ENCODE measurements around the gene PAQR6. TPM values are rescaled to one million over a fixed set of nuclear protein-coding genes. Genes with fewer than 3 reads are reported as not detected.

The PAQR6 gene, protein sequence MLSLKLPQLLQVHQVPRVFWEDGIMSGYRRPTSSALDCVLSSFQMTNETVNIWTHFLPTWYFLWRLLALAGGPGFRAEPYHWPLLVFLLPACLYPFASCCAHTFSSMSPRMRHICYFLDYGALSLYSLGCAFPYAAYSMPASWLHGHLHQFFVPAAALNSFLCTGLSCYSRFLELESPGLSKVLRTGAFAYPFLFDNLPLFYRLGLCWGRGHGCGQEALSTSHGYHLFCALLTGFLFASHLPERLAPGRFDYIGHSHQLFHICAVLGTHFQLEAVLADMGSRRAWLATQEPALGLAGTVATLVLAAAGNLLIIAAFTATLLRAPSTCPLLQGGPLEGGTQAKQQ
- total RNA-seq (2021; fragmentation: NEBNext Ultra II Directional; extraction: Animal tissue kit (Norgen Biotek cat#: 25700)) (7.1 and 7.2 TPM in 2 replicates), polyA plus RNA-seq (2011; rRNA removed) (11.3 and 20.2 TPM in 2 replicates), polyA minus RNA-seq (2011; rRNA and poly(A)+ RNA removed) (1.1 TPM in 2 replicates)
- polyA plus RNA-seq (2011; cell fraction: cytosol; rRNA removed) = 9.6 TPM
- 51.0 TPM for polyA plus RNA-seq (2011; cell fraction: nucleus; rRNA removed)
- 11.2 to 16.4 TPM (median 12.5 TPM) in 4 replicates for polyA plus RNA-seq (2012, experiment 1 of 2)
- polyA plus RNA-seq (2012, experiment 2 of 2) = 3.1 TPM
- polyA plus RNA-seq (2013, experiment 1 of 2) = 7.7 TPM
- 5.3 TPM for polyA plus RNA-seq (2013, experiment 2 of 2)
- 4.1 TPM for polyA minus RNA-seq (2011; cell fraction: cytosol; rRNA and poly(A)+ RNA removed)
- 4.6 TPM for polyA minus RNA-seq (2011; cell fraction: nucleus; rRNA and poly(A)+ RNA removed)
- long read RNA-seq, experiment 1, partial matches to known transcripts = 2 of 5 reads
- long read RNA-seq, experiment 1, other reads (novel, unspliced or antisense) = 3 of 5 reads
- long read RNA-seq, experiment 2 = 0 reads

DNA sequence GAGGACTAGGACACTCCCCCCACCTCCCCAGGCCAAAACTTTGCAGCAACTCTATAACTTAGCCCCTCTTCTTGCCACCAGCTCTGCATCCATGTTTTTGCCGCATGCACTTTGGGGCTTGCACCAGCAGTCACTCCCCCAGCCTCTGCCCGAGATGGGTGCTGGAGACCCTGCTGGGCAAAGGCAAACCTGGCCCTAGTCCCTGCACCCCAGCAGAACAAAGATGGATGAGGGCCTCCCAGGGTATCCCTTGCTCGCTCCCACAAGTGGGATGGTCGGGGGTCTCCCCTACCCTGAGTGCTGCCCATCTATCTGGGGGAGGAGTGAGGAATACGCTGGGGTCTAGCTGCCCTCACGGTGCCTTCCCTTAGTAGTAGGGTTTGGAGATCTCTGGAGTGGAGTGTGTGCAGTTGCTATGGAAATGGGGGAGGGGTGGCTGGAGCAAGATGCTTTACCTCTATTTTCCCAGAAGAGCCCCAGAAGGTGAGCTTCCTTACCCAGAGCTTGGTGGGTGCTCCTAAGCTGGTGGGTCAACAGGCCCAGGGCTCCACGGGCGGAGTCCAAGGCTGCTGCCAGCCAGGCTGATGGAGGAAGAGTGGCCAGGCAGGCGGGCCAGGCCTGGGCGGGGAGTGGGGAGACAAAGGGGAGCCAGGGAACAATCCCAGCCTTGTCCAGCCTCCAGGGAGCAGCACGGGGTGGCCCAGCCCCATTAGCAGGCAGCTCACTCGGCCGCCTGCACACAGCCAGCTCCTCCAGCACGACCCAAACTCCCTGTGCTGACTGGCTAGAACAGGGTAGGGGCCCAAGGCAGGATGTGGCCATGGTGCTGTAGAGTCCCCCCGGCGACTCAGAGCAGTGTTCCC is at the start of gene PAQR6:
Gene PAQR6, minus strand, starts transcription at position 597 of the 863 bp plus-strand sequence. CDS start 1,325 bp downstream, outside the sequence.
- Histone ChIP-seq H2BK5ac (ENCODE audit: low read depth, low read length) (no peak within 1 kb of the TSS), H4K5ac (ENCODE audit: insufficient read length, low read depth, low read length) (peak within 1 kb of the TSS; percentile 25), H3K36me3 (ENCODE audit: control insufficient read depth in 2 of 4, insufficient read depth in 4 of 4, low read length in 3 of 4) (peaks cover 19 to 38% (median 27%) of the 10 kb centered on the region in 4 experiments), H3K9ac (replicated peaks in 1 of 4; ENCODE audit: extremely low read depth in 1 of 4, low read depth in 3 of 4, low read length in 3 of 4) (no peak within 1 kb of the TSS), H2AK5ac (ENCODE audit: low read depth, low read length) (no peak within 1 kb of the TSS; the same call in 1 of the 2 replicates), H2BK20ac (ENCODE audit: low read length) (0 out of 2 replicates have a peak within 1 kb of the TSS, but pooled peaks have one; percentile 61), H4K91ac (replicated peaks; ENCODE audit: insufficient read length, low read length) (no peak within 1 kb of the TSS), H3K18ac (ENCODE audit: extremely low read depth, low read length) (peak within 1 kb of the TSS; percentile 38; the same call in 1 of the 2 replicates), H3K27me3 (replicated peaks in 1 of 4; ENCODE audit: control insufficient read depth in 3 of 4, extremely low read depth in 1 of 4, insufficient read depth in 3 of 4, low read length in 3 of 4) (no peaks in the 10 kb centered on the region), H3K27ac (ENCODE audit: low read depth, low read length) (peak within 1 kb of the TSS; percentile 8; the same call in 1 of the 2 replicates), H4K20me1 (replicated peaks in 1 of 2; ENCODE audit: control insufficient read depth in 1 of 2, insufficient read depth in 2 of 2, low read length in 2 of 2) (peaks cover 0 to 5% of the 10 kb centered on the region in 2 experiments), H3K9me3 (ENCODE audit: insufficient read depth in 2 of 2, low read depth in 1 of 2, low read length in 1 of 2) (no peaks in the 10 kb centered on the region), H3K79me1 (ENCODE audit: low read depth, low read length) (no peaks in the 10 kb centered on the region), H3K4ac (replicated peaks; ENCODE audit: insufficient read length, low read depth, low read length) (no peak within 1 kb of the TSS), H4K8ac (ENCODE audit: extremely low read depth, insufficient read depth, low read length) (peak within 1 kb of the TSS; percentile 58), H3K4me1 (replicated peaks in 1 of 4; ENCODE audit: control insufficient read depth in 3 of 4, insufficient read depth in 4 of 4, low read length in 3 of 4) (peaks cover 0 to 16% (median 9%) of the 10 kb centered on the region in 4 experiments), H3K56ac (replicated peaks; ENCODE audit: insufficient read length, low read depth, low read length) (no peak within 1 kb of the TSS), H3K4me2 (ENCODE audit: insufficient read depth in 1 of 2, low read depth in 2 of 2, low read length in 2 of 2) (peak within 1 kb of the TSS in 1 of 2 experiments; percentile 17; a peak in 1 of 4 replicates), H2BK12ac (ENCODE audit: low read depth, low read length) (no peak within 1 kb of the TSS), H2BK120ac (replicated peaks; ENCODE audit: low read depth, low read length) (no peak within 1 kb of the TSS), H2BK15ac (ENCODE audit: low read length) (no peak within 1 kb of the TSS), H3K23ac (ENCODE audit: insufficient read length) (no peak within 1 kb of the TSS), H3K14ac (ENCODE audit: insufficient read length) (no peak within 1 kb of the TSS), H3K79me2 (ENCODE audit: control insufficient read depth in 1 of 2, insufficient read depth in 2 of 2, low read length in 2 of 2) (no peaks in the 10 kb centered on the region), H3K23me2 (ENCODE audit: low read depth, low read length) (no peaks in the 10 kb centered on the region), H2AFZ (ENCODE audit: low read length) (no peak within 1 kb of the TSS), H3K4me3 (ENCODE audit: extremely low read depth in 1 of 4, insufficient read depth in 2 of 4, low read depth in 3 of 4, low read length in 4 of 4) (no peak within 1 kb of the TSS)
- no peak for FAIRE-seq
- DNase-seq (ENCODE audit: low read depth in 1 of 2, low spot score in 2 of 2) = peak in 1 of 2 experiments; percentile 64
- WGBS, 2 experiments (ENCODE audit: extremely low coverage in 1 of 2, insufficient coverage in 1 of 2, insufficient read length in 1 of 2, insufficient replicate concordance in 2 of 2, low coverage in 1 of 2, low lambda C conversion rate in 2 of 2, missing lambda C conversion rate in 1 of 2) = 86% methylated on average over 16 of the region's 16 CpGs; no CpG with 5 or more reads in 1 of the 2 experiments
- TF ChIP-seq POLR2AphosphoS5 (IDR thresholded peaks at IDR 0.05; ENCODE audit: low read depth, low read length) (peak; percentile 53; the same call in 1 of the 2 replicates), GABPA (IDR thresholded peaks at IDR 0.05; ENCODE audit: borderline replicate concordance, insufficient read depth, low read length) (no peak)
- ChIA-PET POLR2A (ENCODE audit: partially characterized antibody) (interaction anchor here (0.6 to 11.8 kb wide), 21 partner anchors 9 to 198 kb away, joined by 3 to 102 read pairs (median 4); partner anchors contain the start of genes PMF1, SMG5 and TMEM79), CTCF (ENCODE audit: partially characterized antibody) (interaction anchor here (0.7 to 47.2 kb wide), 11 partner anchors 9 to 151 kb away, joined by 3 to 1265 read pairs (median 4); partner anchors contain the start of gene SEMA4A)
